Stimulated activated CD4-positive, alpha-beta T cell treated with anti-CD3 and anti-CD28 coated beads, TNF-alpha, amount 100 ng/mL, for 48 hours (primary cell): Measurements from ENCODE around the gene COL20A1.

ENCODE experiments used
- DNase-seq, 3 donors: peaks; one replicate each; pipeline ENCODE4 v3.0.0-alpha.2; 2020; ENCODE audit warnings: low read depth in 3 of 3

Gene COL20A1

DNA sequence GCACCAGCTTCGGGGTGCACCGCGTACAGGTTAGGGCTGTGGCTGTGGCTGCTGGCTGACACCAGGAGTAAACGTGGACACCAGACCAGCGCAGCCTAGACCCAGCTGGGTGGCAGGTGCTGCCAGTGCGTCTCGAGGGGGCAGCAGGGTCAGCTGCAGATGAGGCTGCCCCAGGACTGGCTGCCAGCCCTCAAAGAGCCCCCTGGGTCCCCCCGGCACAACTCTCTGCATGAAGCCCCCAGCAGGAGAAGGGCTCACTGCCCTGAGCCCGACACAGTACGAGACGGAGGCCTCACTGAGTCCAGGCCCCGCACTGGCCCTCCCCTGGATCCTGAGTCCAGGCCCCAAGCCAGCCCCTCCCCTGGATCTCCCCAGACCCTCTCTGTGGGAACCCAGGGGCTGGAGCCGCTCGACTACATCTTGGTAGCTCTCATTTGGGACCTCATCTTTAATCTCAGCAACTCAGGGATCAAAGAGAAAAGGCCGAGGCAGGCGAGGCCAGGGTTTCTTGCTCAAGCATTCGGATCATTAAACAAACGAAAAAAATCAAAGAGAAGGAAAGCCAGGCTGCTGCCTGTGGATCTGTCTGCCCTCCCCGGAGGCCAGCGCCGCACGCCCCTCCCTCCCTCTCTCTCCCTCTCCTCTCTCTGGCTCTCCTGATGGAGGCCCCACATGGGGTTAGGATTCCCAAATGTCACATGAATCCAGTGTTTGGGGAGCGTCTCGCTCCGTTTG, 31.8 kb upstream of the COL20A1 start:
- no peak for DNase-seq

DNA sequence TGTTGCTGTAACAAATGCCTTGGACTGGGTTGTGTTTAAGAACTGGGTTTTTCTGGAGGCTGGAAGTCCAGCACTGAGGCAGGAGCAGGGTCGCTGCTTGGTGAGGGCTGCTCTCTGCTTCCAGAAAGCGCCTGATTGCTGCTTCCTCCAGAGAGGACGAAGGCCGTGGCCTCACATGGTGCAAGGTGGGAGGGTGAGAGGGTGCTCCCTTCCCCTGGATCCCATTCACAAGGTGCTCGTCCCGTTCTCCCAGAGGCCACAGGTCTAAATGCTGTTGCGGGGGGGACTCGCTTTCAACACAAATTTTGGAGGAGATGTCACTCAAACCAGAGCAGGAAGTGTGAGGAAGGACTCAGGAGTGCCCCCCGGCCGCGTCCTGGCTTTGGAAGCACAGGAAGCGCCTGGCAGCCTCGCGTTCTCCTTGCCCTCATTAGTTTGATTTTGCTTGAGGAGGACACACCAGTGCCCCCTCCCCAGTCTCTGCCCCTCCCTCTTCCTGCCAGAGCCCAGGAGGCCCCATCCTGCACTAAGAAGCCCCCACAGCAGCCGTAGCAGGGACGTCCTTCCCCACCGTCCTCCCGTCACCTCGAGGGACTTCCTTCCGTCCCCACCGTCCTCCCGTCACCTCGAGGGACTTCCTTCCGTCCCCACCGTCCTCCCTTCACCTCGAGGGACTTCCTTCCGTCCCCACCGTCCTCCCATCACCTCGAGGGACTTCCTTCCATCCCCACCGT, 31.0 kb upstream of the COL20A1 start:
- DNase-seq = no peak

DNA sequence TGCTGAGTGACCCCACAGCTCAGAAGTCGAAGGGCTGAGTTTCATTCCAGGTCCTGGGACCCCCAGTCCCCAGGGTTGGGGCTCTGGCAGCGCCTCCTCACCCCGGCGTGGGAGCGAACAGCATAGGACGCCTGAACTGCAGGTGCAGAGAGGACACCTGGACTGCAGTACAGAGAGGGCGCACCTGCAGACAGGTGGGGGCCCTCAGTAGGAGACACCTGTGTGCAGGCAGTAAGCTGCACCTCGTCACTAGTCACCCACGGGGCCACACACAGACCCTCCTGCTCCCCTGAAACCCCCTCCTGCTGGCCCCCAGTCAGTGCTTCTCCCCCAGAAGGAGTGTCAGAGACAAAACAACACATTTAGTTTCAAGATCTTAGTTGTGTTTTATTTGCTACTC, 30.1 kb upstream of the COL20A1 start:
- no peak for DNase-seq

DNA sequence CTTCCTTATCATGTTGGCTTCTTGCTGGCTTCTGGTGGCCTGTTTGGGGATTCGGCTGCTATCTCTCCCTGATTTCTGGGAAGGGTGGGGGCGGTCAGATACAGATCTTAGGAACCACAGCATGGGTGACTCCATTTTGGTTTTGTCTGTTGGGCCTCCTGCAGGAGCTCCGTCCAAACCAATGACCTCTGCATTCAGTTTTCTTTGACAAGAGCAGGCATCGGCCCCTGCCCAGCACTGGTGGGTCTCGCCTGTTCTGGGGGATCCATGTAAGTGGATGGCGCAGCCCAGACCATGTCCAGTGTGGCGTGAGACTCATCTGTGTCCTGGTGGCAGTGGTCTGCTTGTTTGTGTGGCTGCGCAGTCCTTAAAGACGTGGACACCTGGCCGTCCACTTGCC, 29.0 kb upstream of the COL20A1 start:
- no peak for DNase-seq

DNA sequence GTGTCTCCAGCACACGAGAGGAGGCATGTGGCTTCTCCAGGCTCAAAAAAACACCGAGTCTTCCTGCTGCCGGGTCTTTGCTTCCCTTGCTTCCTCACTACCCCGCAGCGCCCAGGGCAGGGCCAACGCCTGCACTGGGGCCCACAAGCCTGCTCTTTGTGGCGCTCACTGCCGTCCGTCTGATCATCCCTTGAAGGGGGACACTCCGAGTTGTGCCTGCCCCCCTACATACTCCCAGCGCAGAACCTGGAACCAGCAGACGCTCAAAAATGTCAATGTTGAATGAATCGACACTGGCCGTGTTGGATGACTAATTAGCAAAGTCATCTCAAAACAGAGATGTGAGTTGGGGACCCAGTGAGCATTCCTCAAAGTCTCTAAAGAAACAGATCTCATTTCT, 28.5 kb upstream of the COL20A1 start:
- no peak for DNase-seq

DNA sequence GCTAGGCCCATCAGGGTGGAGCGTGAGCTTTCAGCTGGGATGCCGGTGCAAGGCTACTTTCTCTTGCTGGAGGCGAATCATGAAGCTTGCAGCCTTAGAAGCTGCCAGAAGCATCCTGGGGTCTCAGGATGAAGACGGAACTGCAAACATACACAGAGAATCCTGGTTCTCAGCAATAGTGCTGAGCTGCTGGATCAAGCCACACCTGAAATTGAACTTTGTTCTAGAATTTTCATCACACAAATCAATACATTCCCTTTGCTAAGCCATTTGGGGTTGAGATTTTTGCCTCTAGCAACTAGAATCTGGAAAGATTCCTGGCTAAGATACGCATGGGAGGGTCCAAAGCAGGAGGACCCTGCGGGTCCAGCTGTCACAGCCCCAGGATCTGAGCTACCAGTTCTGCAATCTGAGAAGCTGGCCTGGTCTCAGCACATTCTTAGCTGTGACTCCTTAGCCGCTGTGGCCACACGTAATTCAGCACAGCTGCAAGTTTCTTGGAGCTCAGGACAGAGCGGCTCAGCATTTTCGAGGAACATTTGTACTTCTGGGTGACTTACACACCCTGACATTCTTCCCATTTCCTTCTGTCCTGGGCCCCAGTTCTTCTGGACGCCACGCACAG, 27.0 kb upstream of the COL20A1 start:
- DNase-seq = no peak

DNA sequence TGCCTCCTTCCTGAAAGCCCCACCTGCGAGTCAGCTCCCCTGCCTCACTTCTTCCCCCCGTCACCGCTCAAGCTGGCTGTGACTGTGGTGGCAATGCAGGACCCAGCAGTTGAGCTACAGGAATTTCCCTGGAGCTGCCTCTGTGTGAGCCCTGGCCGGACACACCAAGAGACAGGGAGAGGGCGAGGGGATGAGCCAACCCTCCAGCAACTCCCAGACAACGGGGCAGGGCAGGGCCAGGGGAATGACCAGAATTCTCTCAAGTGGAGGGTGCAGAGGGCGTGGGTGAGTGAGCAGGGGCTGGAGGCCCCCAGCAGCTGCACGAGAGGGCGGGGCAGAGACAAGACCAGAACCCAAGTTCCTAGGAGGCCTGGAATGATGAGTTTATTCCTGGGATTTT, 25.3 kb upstream of the COL20A1 start:
- no peak for DNase-seq

DNA sequence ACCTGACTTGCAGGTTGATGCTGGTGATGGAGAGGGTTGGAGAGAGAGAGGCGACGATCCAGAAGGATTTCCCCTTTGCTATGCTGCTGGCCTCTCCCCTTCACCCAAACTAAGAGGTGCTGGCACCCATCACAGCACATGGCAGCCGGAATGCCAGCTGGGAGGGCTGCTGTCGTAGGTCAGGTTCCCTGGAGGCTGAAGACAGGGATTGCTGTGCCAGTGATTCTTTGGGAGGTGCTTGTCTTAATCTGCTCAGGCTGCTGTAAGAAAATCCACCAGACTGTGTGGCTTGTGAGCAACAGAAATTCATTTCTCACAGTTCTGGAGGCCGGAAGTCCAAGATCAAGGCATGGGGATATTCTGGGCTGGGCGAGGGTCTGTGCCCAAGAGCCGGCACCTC, 24.7 kb upstream of the COL20A1 start:
- no peak for DNase-seq

DNA sequence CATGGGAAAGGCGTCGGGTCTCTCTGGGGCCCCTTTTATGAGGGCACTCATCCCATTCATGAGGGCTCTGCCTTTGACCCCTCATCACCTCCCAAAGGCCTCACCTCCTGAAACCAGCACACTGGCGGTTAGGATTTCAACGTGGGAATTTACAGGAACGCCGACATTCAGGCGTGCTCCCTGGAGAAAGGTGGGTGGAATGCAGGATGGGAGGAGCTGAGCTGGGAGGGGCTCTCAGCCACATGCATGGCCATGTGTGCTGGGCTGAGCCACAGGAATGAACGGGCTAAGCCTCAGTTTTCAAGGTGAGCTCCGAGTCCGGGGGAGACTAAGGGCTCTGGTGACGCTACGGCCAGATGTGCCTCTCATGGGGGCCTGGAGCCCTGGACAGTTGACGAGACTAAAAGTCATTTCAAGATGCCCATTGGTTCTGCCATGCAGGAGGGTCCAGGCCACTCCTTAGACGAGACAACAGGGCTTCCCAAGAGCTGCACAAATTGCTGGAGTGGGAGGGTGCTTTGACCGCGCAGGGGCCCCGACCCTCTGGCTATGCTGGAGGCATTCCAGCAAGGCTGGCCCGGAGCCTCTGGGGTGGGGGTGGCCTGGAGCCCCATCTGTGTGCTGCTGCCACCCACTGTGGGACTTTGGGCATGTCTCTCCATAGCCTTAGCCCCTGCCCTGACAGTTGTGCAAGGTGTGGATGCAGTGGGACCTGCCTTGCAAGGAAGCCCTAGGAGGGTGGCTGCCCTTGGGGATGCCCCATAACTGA, 24.1 kb upstream of the COL20A1 start:
- DNase-seq = no peak

DNA sequence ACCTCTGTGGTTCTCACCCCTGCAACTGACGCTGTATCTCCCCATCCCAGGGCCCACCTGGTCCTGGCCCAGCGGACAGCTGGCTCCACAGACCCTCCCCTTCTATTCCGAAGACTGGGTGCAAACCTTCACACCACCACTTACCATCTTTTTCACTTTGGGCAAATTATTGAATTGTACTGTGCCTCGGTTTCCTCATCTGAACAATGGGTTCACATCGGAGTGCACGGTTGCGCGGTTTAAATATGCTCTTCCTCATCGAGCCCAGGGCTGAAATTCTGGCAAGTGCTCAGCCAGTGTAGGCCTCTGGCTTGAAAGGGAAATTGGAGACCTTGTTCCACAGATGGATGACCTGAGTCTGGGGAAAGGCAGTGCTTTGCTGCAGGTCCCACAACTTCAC, 23.3 kb upstream of the COL20A1 start:
- no peak for DNase-seq

DNA sequence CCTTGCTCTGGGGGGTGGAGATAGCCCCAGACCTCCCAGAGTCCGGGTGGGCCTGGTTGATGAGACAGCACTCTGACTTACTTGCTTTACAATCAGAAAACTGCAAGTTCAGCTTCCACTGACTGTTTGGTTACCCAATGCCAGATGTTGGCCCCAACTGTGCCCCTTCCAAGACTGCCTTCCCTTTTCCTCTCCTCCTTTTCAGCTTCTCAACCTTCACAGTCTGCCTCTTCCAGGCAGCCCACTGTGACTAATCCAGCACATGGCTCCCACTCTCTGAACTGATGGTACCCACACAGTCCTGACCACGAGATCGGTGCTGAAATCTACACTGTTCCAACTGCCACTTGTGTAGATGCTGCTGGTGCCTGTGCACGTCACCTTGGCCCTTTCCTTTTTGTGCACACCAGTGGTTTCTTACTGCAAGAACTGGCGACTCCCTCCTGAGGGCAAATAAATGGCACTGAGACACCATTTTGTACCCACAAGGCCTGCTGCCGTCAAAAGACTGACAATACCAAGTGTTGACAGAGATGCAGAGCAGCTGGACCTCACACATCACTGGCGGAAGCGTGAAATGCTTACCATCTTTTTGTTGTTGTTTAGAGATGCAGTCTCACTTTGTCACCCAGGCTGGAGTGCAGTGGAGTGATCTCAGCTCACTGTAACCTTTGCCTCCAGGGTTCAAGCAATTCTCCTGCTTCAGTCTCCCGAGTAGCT, 22.2 kb upstream of the COL20A1 start:
- DNase-seq = no peak

DNA sequence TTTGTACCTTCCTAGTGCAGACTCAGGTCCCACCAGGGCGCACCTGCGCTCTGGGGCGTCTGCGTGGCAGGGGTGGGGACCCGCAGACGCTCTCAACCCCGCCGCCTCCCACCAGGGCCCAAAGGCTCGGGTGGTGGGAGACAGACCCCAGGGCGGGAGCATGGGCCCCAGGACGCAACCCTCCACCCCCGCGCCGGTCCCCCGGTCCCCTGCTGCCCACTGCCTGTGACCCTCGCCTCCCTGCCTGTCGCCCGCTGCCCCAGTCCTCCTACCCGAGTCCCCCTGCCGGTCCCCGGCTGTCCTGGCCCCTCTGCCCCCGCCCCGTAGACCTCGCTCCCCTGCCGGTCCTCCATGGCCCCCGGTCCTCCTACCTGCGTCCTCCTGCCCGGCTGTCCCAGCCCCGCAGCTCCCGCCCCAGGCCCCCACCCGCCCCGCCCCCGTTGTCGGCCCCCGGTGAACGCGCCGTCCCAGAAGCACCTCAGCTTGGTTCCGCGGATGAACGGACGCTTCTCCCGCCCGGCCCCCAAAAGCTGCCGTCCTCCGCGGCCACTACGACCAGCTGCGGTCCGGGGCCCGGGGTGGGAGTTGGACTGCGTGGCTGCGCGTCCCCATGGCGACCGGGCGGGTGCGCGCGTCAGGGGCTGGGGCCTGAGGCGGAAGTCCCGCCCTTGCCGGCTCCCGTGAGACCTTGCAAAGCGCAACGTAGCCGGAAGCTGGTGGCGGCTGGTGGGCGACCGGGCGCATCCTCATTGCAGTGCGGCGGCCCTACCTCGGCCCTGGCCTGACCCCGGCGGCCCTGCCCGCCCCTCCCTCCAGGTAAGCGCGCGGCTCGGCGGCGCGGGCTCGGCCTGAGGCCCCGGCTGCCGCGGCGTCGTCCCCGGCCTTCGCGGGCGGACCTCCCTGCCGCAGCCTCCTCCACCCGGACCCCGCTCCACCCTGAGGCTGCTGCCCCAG, 20.6 kb upstream of the COL20A1 start, which contains the start of gene ARFGAP1:
ARFGAP1 (plus strand) TSS at position 709 of the 954 bp plus-strand sequence. CDS start 2,768 bp downstream, outside the sequence.
- DNase-seq = peak; percentile 78 to 89 (median 80)

DNA sequence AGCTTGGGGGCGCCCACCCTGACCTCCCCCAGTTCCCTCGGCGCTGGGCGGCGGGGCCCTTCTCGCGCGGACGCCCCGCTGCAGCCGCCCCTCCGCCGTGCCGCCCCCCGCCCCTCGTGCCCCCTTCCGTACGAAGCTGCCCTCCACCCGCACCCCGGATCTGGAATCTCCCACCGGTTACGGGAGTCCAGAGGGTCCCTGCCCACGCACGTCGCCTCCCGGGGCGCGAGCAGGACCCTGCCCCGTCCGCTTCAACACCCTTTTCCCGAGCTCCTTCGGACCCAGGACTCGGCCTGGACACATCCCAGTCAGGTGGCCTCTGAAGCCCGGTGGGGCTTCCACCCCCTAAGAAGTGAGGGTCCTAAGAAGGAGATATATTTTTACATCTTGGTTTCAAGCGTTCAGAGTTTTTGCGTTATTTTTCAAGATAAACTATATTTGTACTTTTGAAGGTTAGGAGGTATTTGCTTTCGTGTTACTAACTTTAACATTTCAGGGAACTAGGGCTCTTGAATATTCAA, 19.9 kb upstream of the COL20A1 start:
- DNase-seq = no peak

DNA sequence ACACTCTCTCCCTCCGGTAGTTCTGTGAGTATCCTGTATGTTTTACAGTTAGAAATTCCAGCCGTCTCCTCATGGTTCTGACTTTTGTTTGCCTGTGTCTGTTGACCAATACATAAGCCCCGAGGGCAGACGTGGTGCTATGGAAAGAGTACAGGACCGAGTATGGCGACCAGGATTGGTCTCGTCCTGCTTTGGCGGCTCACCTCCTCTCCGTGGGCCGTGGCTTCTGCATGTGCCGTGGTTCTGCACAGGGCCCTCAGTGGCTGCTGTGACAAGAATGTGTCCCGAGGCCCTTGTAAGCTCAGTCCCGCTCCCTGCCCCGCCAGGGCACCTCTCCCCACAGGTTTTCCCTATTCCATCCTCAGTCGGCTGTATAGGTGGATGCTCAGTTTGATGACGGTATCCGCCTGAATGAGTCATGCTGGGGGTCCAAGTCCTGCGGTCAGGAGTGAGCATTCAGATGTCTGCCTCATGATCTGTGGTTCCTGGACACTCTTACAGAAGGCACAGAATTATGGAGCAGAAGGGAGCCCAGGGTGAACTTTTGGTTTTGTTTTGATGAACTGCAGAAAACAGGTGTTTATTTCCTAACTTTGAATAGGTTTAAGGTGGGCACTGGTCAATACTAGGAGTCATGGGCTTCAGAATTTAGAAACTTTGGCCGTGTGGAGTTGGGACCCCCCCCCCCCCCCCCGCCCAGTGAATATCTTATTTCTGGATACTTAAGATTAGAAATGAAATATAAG, 19.2 kb upstream of the COL20A1 start:
- DNase-seq = no peak

DNA sequence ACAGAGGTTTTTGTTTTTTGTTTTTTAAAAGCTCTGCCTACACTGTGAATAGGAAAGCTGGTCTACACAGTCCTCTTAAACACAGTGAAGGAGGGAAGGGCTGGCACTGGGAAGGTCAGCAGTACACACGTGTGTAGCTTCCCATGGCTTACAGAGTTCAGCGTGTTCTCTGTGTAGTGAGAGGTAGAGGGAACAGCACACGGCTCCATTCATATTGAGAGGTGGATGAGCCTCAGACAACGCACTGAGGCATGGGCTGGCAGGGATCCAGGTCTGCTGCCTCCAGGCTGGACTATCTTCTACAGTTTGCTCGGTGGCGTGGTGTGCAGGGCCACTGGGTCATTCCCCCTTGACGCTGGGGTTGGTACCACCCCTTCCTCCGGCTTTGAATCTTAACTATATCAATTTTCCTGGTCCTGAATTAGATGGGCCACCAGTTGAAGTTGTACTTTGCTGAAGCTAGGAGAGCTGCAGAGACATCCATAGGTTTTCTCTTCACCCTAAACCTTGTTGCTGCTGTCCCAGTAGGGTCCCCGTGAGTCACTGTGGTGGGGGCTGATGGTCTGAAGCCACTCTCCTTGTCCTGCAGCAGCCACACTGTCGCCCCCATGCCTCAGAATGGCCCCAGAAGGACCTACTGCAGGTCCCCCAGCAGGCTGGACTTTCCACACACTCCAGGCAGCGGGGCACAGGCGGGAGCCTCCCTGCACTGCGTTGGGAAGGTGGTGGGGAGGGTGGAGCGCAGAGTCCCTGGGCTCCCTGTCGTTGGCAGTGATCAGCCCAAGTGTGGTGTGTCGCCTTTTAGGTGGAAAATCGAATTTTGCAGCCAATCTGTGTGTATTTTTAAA, 18.4 kb upstream of the COL20A1 start:
- DNase-seq = no peak

DNA sequence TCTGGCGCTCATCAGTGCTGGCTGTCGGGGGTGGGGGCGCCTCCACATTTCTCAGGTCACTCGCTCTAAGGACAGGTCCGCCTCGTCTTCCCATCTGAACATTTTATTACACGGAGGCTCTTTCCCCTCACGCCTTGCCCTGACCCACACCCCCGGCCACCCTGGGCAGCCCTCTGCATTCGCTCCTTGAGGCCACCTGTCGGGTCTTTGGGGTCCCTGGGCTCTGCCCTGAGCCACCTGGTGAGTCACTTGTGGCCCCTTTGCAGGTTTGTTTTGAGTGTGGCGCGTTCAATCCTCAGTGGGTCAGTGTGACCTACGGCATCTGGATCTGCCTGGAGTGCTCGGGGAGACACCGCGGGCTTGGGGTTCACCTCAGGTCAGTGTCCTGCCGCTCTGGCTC, 17.2 kb upstream of the COL20A1 start:
- no peak for DNase-seq

DNA sequence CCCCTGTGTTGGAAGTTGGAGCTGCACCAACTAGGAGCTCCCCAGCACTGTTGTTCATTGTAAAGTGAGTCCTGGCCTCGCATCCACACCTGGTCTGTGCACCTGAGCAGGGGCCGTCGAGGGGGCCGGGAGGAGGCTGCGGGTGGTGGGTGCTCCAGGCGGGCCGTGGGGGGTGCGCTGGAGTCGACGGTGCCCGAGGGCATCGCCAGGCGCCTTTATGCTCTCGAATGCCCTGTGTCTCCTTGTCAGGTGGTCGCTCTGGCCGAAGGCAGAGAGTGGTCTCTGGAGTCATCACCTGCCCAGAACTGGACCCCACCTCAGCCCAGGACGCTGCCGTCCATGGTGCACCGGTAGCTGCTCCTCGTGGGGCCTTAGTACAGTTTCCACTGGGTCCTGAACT, 16.0 kb upstream of the COL20A1 start:
- no peak for DNase-seq

DNA sequence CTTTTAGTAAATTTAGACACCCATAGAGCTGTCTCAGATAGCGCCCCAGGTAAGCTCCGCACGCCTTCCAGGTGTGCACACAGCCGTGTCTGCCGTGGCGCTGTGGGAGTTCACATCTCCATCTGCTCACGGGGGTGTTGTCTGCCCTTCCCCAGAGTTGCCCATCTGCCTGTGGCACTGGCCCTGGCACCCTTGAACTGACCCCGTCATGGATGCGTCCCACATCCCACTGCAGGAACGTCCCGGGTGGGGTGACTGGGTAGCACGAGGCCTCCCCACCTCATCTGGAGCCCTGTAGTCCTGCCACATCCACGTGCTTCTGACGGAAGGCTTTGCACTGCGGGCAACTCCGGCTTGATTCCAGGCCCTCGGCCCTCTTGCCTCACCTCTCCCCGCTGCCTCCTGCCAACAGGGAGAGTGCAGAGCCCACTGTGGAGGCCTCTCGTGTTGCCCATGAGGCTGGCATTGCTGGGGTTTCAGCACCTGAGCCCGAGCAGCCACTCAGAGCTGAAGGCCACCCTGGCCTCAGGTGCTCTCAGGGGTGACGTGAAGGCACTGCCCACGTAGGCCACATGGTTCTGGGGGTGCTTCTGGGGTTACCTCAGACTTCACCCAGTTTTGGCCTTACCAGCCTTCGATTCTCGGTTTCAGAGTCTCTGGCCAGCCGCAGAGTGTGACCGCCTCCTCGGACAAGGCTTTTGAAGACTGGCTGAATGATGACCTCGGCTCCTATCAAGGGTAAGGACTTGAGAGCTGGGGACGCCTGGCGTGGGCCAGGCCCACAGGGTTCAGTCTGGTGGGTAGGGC, 15.3 kb upstream of the COL20A1 start:
- DNase-seq = no peak
